ENCODE data around the gene SEMA4C. TPM values are rescaled to one million over a fixed set of nuclear protein-coding genes. Genes with fewer than 3 reads are reported as not detected.
"Not testable (repeated sequence)": the region's sequence is repeated elsewhere in the genome, so short reads cannot be mapped to it uniquely, and the experiment has no call there.

SEMA4C gene
- total RNA-seq, 1 donor from 2014 or later: 14.9 TPM

- no peak for ATAC-seq
These were observed 28.2 kb upstream of the SEMA4C start for GRCh38 chr2:96898135-96898505.

- ATAC-seq: peak; percentile 41
These were observed 27.7 kb upstream of the SEMA4C start for GRCh38 chr2:96897491-96898134.

- peak; percentile 63 for ATAC-seq
These were observed 26.1 kb upstream of the SEMA4C start for GRCh38 chr2:96895746-96896651.

- ATAC-seq: peak; percentile 9
These were observed 25.3 kb upstream of the SEMA4C start for GRCh38 chr2:96895032-96895745.

GRCh38 chr2:96894151-96894531, 24.3 kb upstream of the SEMA4C start:
- no peak for ATAC-seq

- ATAC-seq: peak; percentile 30
These were observed 23.6 kb upstream of the SEMA4C start for GRCh38 chr2:96893289-96894150.

GRCh38 chr2:96891591-96892333, 21.9 kb upstream of the SEMA4C start:
- peak; percentile 7 for ATAC-seq

- no peak for ATAC-seq
These were observed 21.0 kb upstream of the SEMA4C start for GRCh38 chr2:96890726-96891385.

- no peak for ATAC-seq
These were observed 20.4 kb upstream of the SEMA4C start for GRCh38 chr2:96890252-96890651.

- ATAC-seq: not testable (repeated sequence)
These were observed 19.6 kb upstream of the SEMA4C start for GRCh38 chr2:96889502-96889901.

GRCh38 chr2:96888072-96889011, 18.5 kb upstream of the SEMA4C start:
- peak; percentile 88 for ATAC-seq

- ATAC-seq: peak; percentile 40
These were observed 17.7 kb upstream of the SEMA4C start for GRCh38 chr2:96887493-96888012.

- ATAC-seq: no peak
These were observed 15.8 kb upstream of the SEMA4C start for GRCh38 chr2:96885432-96886347.

GRCh38 chr2:96884299-96885094, 14.6 kb upstream of the SEMA4C start:
- peak; percentile 51 for ATAC-seq

- ATAC-seq: no peak
These were observed 13.4 kb upstream of the SEMA4C start for GRCh38 chr2:96883306-96883705.

- ATAC-seq: no peak
These were observed 13.0 kb upstream of the SEMA4C start for GRCh38 chr2:96882906-96883305.

GRCh38 chr2:96882230-96882629, 12.3 kb upstream of the SEMA4C start:
- ATAC-seq: peak; percentile 74
